A673 (cell line): ENCODE data around the gene PIK3R1. TPM values are rescaled to one million over a fixed set of nuclear protein-coding genes. Genes with fewer than 3 reads are reported as not detected.

ENCODE experiments used
- BruUV-seq: library from RNA; stranded (reverse); fragments of 400-500 nt; replicated peaks from 2 replicates; lab custom pipeline; 2021; lab: Mats Ljungman, UMichigan
- CTCF ChIA-PET: fragments of 300-600 bp; sonication (Branson Sonifier 250); formaldehyde crosslinking; loops from one replicate; lab custom pipeline; 2022; ENCODE audit warnings: antibody characterized with exemption; lab: Charles Lee
- POLR2A ChIA-PET: fragments of 300-600 bp; sonication (Branson Sonifier 250); formaldehyde crosslinking; loops from one replicate; lab custom pipeline; 2022; ENCODE audit warnings: antibody characterized with exemption; ENCODE audit not compliant: low non-redundant PET; lab: Charles Lee
- DNase-seq: peaks from one replicate; pipeline ENCODE4 v3.0.0-alpha.2; 2015; ENCODE audit warnings: low spot score
- H3K27ac ChIP-seq: fragments of 200-600 bp; sonication (generic); 2 replicates; pipeline ENCODE4 v1.5.1; 2016; ENCODE audit warnings: mixed run types, low read depth, mild to moderate bottlenecking, mixed read lengths, antibody characterized with exemption, low read length; ENCODE audit not compliant: poor library complexity, severe bottlenecking
- H3K27me3 ChIP-seq: fragments of 200-600 bp; sonication (generic); replicated peaks from 2 replicates; pipeline ENCODE4 v1.6.1; 2017; ENCODE audit warnings: mixed run types, low read depth, mild to moderate bottlenecking, mixed read lengths, antibody characterized with exemption, low read length; ENCODE audit not compliant: insufficient read depth, poor library complexity
- H3K36me3 ChIP-seq: fragments of 200-600 bp; sonication (generic); 2 replicates; pipeline ENCODE4 v1.6.1; 2016; ENCODE audit warnings: mixed run types, mild to moderate bottlenecking, mixed read lengths, antibody characterized with exemption, low read length; ENCODE audit not compliant: insufficient read depth, poor library complexity, severe bottlenecking
- H3K4me1 ChIP-seq: fragments of 200-600 bp; sonication (generic); 2 replicates; pipeline ENCODE4 v1.6.1; 2017; ENCODE audit warnings: mixed run types, mild to moderate bottlenecking, mixed read lengths, antibody characterized with exemption, low read length; ENCODE audit not compliant: insufficient read depth, poor library complexity, severe bottlenecking
- H3K4me3 ChIP-seq: fragments of 200-600 bp; sonication (generic); 2 replicates; pipeline ENCODE4 v1.5.1; 2016; ENCODE audit warnings: low read depth, mixed run types, mild to moderate bottlenecking, mixed read lengths, low read length; ENCODE audit not compliant: poor library complexity, severe bottlenecking
- H3K9me3 ChIP-seq: fragments of 200-600 bp; sonication (generic); 2 replicates; pipeline ENCODE4 v1.6.1; 2016; ENCODE audit warnings: mixed run types, low read depth, mild to moderate bottlenecking, mixed read lengths, antibody characterized with exemption, low read length; ENCODE audit not compliant: poor library complexity, severe bottlenecking
- EZH2 ChIP-seq: fragments of 200-600 bp; sonication (generic); IDR thresholded peaks from 2 replicates; pipeline ENCODE4 v1.6.1; 2017; ENCODE audit warnings: borderline replicate concordance, low read depth, mild to moderate bottlenecking, mixed read lengths, antibody characterized with exemption, low read length; ENCODE audit not compliant: poor library complexity, severe bottlenecking
- intact Hi-C: fragments of 100-400 bp; cut with micrococcal nuclease; formaldehyde crosslinking; loops from one replicate; pipeline ENCODE4 v1.10.0; 2022; ENCODE audit not compliant: unreplicated experiment
- total RNA-seq: library from RNA; stranded (reverse); gene quantifications from 2 replicates; pipeline ENCODE4 v1.2.3, GENCODE V29; 2021
- TF ChIP-seq, protein P1 (sequence below): fragments of 300-800, 200-600 bp; sonication (generic); conservative IDR thresholded peaks from 2 replicates; pipeline ENCODE4 v1.5.1; 2017; ENCODE audit warnings: low read depth, mild to moderate bottlenecking, antibody characterized with exemption, low read length, moderate library complexity, mixed read lengths

Gene PIK3R1
- total RNA-seq, 1 experiment from 2014 or later: 57.9 TPM

DNA sequence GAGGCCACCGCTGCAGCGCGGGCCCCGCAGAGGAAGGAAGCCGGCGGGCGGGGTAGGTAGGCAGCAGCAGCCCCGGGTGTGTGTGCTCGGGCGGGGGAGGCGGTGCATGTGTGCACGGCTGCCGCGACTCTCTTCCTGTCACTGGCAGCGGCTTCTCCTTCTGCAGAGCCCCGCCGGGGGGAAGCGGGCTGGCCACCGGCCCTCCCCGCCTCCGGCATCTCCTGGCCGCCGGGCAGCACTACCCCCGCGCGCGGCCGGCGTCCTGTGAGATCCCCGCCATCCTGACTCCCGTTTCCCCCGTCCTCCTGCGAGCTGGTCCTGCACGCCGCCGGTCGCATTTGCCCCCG, 315 bp downstream of the PIK3R1 start:
- ChIA-PET POLR2A (interaction anchor here (0.6 to 0.7 kb wide), 3 partner anchors 33 to 829 kb away, joined by 3 read pairs; no protein-coding TSS in a partner anchor), CTCF (interaction anchor here (0.7 to 1.2 kb wide), 3 partner anchors 9 to 722 kb away, joined by 3 read pairs; no protein-coding TSS in a partner anchor)
- DNase-seq: no peak
- peak overlapping the region; percentile 85 for H3K27ac ChIP-seq
- TF ChIP-seq, protein P1, sequence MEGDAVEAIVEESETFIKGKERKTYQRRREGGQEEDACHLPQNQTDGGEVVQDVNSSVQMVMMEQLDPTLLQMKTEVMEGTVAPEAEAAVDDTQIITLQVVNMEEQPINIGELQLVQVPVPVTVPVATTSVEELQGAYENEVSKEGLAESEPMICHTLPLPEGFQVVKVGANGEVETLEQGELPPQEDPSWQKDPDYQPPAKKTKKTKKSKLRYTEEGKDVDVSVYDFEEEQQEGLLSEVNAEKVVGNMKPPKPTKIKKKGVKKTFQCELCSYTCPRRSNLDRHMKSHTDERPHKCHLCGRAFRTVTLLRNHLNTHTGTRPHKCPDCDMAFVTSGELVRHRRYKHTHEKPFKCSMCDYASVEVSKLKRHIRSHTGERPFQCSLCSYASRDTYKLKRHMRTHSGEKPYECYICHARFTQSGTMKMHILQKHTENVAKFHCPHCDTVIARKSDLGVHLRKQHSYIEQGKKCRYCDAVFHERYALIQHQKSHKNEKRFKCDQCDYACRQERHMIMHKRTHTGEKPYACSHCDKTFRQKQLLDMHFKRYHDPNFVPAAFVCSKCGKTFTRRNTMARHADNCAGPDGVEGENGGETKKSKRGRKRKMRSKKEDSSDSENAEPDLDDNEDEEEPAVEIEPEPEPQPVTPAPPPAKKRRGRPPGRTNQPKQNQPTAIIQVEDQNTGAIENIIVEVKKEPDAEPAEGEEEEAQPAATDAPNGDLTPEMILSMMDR: no peak
- TF ChIP-seq EZH2: no peak
- no peaks in the 10 kb centered on the region for H3K36me3 ChIP-seq
- peak overlapping the region; percentile 90 for H3K4me3 ChIP-seq
- no TSS peak for BruUV-seq
- H3K27me3 ChIP-seq: no peaks in the 10 kb centered on the region
- intact Hi-C loops: no loop called here
- peaks cover 5% of the 10 kb centered on the region for H3K9me3 ChIP-seq
- H3K4me1 ChIP-seq: peaks cover 26% of the 10 kb centered on the region

DNA sequence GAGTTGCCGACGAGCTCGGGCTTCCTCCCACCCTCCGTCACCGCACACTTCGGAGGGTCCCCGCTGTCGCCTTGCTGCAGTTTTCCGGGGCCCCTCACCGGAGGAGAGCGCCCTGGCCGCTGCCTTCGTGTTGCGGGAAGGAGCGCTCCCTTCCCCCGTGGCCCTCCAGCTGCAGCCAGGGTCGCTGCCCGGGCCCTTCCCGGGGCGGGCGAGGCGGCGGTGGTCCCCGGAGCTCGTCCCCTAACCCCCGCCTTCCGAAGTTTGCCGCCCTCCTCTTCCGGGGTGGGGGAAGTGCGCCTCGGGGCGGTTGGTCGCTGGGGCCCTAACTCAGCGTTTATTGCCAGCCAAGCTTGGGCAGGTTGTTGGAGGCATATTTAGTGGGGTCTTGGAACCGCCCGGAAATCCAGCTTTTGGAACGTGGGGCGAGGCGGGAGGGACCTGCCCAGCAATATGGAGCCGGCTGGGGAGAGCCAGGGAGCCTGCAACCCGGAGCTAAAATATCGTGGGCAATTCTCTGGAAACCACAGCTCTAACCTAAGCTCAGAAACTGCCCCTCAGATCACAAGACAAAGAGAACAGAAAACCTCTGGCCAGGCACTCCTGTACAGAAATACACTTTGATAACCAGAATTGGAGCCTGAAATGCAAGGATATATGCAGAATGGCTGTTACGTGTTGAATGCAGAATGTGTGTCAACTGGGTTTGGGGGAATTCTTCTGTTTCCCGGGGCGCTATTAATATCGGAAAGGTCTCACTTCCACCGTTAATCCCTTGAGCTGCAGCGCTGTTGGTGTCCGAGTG, 890 bp downstream of the PIK3R1 start:
- H3K27me3 ChIP-seq: no peaks in the 10 kb centered on the region
- peak overlapping the region; percentile 85 for H3K27ac ChIP-seq
- no peaks in the 10 kb centered on the region for H3K36me3 ChIP-seq
- ChIA-PET POLR2A (no interaction called here), CTCF (interaction anchor here (0.7 to 0.8 kb wide), 2 partner anchors 36 to 723 kb away, joined by 3 read pairs; no protein-coding TSS in a partner anchor)
- H3K9me3 ChIP-seq: peaks cover 6% of the 10 kb centered on the region
- peaks cover 26% of the 10 kb centered on the region for H3K4me1 ChIP-seq
- intact Hi-C loops: no loop called here
- H3K4me3 ChIP-seq: peak overlapping the region; percentile 90
- DNase-seq: peak; percentile 75
- no TSS peak for BruUV-seq
- TF ChIP-seq, protein P1: no peak
- TF ChIP-seq EZH2: no peak

DNA sequence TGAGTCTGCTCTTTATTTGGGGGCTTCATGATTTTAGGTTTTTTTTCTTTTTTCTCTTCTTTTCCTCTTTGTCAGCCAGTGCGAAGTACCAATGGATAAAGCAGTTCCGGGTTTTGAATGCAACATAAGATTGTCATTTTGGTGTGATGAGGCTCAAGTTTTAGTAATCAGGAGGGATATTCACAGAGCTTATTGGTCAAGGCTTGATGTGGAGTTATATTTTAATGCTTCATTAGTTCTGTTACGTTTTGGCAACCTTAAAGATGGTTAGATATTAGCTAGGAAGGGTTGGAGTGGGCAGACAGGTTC, 1.4 kb downstream of the PIK3R1 start:
- peak; percentile 21 for DNase-seq
- Histone ChIP-seq H3K4me1 (peaks cover 26% of the 10 kb centered on the region), H3K27me3 (no peaks in the 10 kb centered on the region), H3K27ac (peak overlapping the region; percentile 85), H3K4me3 (peak overlapping the region; percentile 90), H3K9me3 (peaks cover 6% of the 10 kb centered on the region), H3K36me3 (no peaks in the 10 kb centered on the region)
- POLR2A ChIA-PET: no interaction called here
- no TSS peak for BruUV-seq
- intact Hi-C loops: no loop called here
- TF ChIP-seq, protein P1: no peak
- TF ChIP-seq EZH2: no peak
- CTCF ChIA-PET: no interaction called here
